HCT116 (cell line): ENCODE results near the gene PLSCR5. TPM values are rescaled to one million over a fixed set of nuclear protein-coding genes. Genes with fewer than 3 reads are reported as not detected.

Experiments
- ATAC-seq: fragments of 200-7000 bp; cut with Tn5 transposase; 2 replicates; pipeline ENCODE4 v1.9.1; 2020; ENCODE audit warnings: mild to moderate bottlenecking, moderate library complexity
- BruUV-seq: library from RNA; stranded (reverse); fragments of 400-500 nt; replicated peaks from 2 replicates; lab custom pipeline; 2021; lab: Mats Ljungman, UMichigan
- CTCF ChIA-PET: fragments of 300-600 bp; sonication (Branson Sonifier 250); formaldehyde crosslinking; loops from one replicate; lab custom pipeline; 2021; ENCODE audit warnings: antibody characterized with exemption; lab: Charles Lee
- POLR2A ChIA-PET: fragments of 300-600, 350-600 bp; sonication (Branson Sonifier 250); formaldehyde crosslinking; loops from one replicate; lab custom pipeline; 2021; ENCODE audit warnings: antibody characterized with exemption; lab: Charles Lee
- RAD21 ChIA-PET, 2 experiments: fragments of 300-600 bp; sonication (Branson Sonifier 250); formaldehyde crosslinking; loops; one replicate each; lab custom pipeline; 2023; ENCODE audit warnings: low total read pairs in 2 of 2; ENCODE audit not compliant: uncharacterized antibody in 2 of 2, unreplicated experiment in 2 of 2, low non-redundant PET in 1 of 2; lab: Charles Lee
- DNase-seq: peaks from one replicate; pipeline ENCODE4 v3.0.0-alpha.2; 2010; ENCODE audit warnings: low read depth, low spot score
- H2AFZ ChIP-seq: fragments of 200-600 bp; shearing (Covaris generic), sonication (generic); 2 replicates; pipeline ENCODE4 v1.6.1; 2017; ENCODE audit warnings: low read depth, mixed run types, mixed read lengths, antibody characterized with exemption, low read length; ENCODE audit not compliant: poor library complexity, severe bottlenecking
- H3K27ac ChIP-seq: 2 replicates; pipeline ENCODE4 v1.5.1; 2012; ENCODE audit warnings: low read depth, low read length
- H3K27me3 ChIP-seq: fragments of 200-600 bp; sonication (generic); 2 replicates; pipeline ENCODE4 v1.6.1; 2016; ENCODE audit warnings: mixed run types, low read length, mixed read lengths; ENCODE audit not compliant: insufficient read depth
- H3K36me3 ChIP-seq, 2 experiments: fragments of 200-500 bp in 1 of 2; fragments of 200-600 bp in 1 of 2; sonication (Bioruptor generic) in 1 of 2; sonication (generic) in 1 of 2; 2 replicates each; pipeline versions ENCODE4 v1.5.1 to v1.6.1; 2014 to 2016; ENCODE audit warnings: low read length in 2 of 2, inconsistent platforms in 1 of 2, mixed read lengths in 1 of 2, mixed run types in 1 of 2; ENCODE audit not compliant: insufficient read depth in 2 of 2, control insufficient read depth in 1 of 2
- H3K4me1 ChIP-seq, 2 experiments: fragments of 200-600 bp in 1 of 2; sonication (generic) in 1 of 2; 2 replicates each; pipeline versions ENCODE4 v1.5.1 to v1.6.1; 2012 to 2017; ENCODE audit warnings: low read length in 2 of 2, inconsistent platforms in 1 of 2, mild to moderate bottlenecking in 1 of 2, mixed read lengths in 1 of 2, mixed run types in 1 of 2, moderate library complexity in 1 of 2; ENCODE audit not compliant: insufficient read depth in 2 of 2, control insufficient read depth in 1 of 2
- H3K4me2 ChIP-seq: fragments of 200-600 bp; sonication (generic); 2 replicates; pipeline ENCODE4 v1.6.1; 2017; ENCODE audit warnings: mixed run types, low read length, mixed read lengths
- H3K4me3 ChIP-seq, 2 experiments: fragments of 200-600 bp in 1 of 2; sonication (generic) in 1 of 2; replicated peaks in 1 of 2; 2 replicates each; pipeline ENCODE4 v1.5.1; 2011 to 2016; ENCODE audit warnings: low read length in 2 of 2, control low read depth in 1 of 2, low read depth in 1 of 2, mild to moderate bottlenecking in 1 of 2, mixed read lengths in 1 of 2, mixed run types in 1 of 2
- H3K79me2 ChIP-seq: fragments of 200-600 bp; sonication (generic); 2 replicates; pipeline ENCODE4 v1.6.1; 2017; ENCODE audit warnings: mild to moderate bottlenecking, mixed run types, low read length, moderate library complexity, mixed read lengths; ENCODE audit not compliant: insufficient read depth
- H3K9ac ChIP-seq: fragments of 200-600 bp; sonication (generic); 2 replicates; pipeline ENCODE4 v1.6.1; 2016; ENCODE audit warnings: low read length, mixed read lengths
- H3K9me2 ChIP-seq: fragments of 200-600 bp; sonication (generic), shearing (Covaris generic); 2 replicates; pipeline ENCODE4 v1.6.1; 2017; ENCODE audit warnings: mixed run types, mild to moderate bottlenecking, moderate library complexity; ENCODE audit not compliant: insufficient read depth
- H3K9me3 ChIP-seq, 2 experiments: fragments of 200-500 bp in 1 of 2; fragments of 200-600 bp in 1 of 2; sonication (Bioruptor generic) in 1 of 2; sonication (generic) in 1 of 2; 2 replicates each; pipeline ENCODE4 v1.6.1; 2014 to 2017; ENCODE audit warnings: low read length in 2 of 2, mixed read lengths in 2 of 2, inconsistent platforms in 1 of 2, low read depth in 1 of 2, mild to moderate bottlenecking in 1 of 2, mixed run types in 1 of 2, moderate library complexity in 1 of 2; ENCODE audit not compliant: control insufficient read depth in 1 of 2, insufficient read depth in 1 of 2
- H4K20me1 ChIP-seq: fragments of 200-600 bp; sonication (generic), shearing (Covaris generic); 2 replicates; pipeline ENCODE4 v1.6.1; 2017; ENCODE audit warnings: mixed run types, mild to moderate bottlenecking, moderate library complexity; ENCODE audit not compliant: insufficient read depth
- EGR1 ChIP-seq: IDR thresholded peaks from 2 replicates; pipeline ENCODE4 v1.6.1; 2012; ENCODE audit warnings: low read depth
- JUND ChIP-seq: IDR thresholded peaks from 2 replicates; pipeline ENCODE4 v1.6.1; 2012
- RAD21 ChIP-seq: IDR thresholded peaks from 2 replicates; pipeline ENCODE4 v1.6.1; 2012; ENCODE audit warnings: low read depth, mild to moderate bottlenecking
- YY1 ChIP-seq: IDR thresholded peaks from 2 replicates; pipeline ENCODE4 v1.6.1; 2011; ENCODE audit warnings: low read length, low read depth, moderate library complexity, mild to moderate bottlenecking; ENCODE audit not compliant: insufficient replicate concordance; ENCODE audit errors: extremely low read depth
- intact Hi-C: fragments of 100-400 bp; cut with micrococcal nuclease; formaldehyde crosslinking; loops from 2 replicates; pipeline ENCODE4 v1.10.0; 2022
- total RNA-seq: library from RNA; stranded (reverse); gene quantifications from one replicate; pipeline ENCODE4 v1.2.1, GENCODE V29; 2021; ENCODE audit not compliant: unreplicated experiment
- TF ChIP-seq, protein P1 (sequence below): IDR thresholded peaks from 2 replicates; pipeline ENCODE4 v1.6.1; 2012
- TF ChIP-seq, protein P2 (sequence below), 3 experiments: fragments of 200-600 bp in 1 of 3; sonication (generic) in 1 of 3; IDR thresholded peaks in 2 of 3; conservative IDR thresholded peaks in 1 of 3; 2 replicates each; pipeline ENCODE4 v1.5.1; 2012 to 2017; ENCODE audit warnings: low read depth in 2 of 3, low read length in 2 of 3, antibody characterized with exemption in 1 of 3, borderline replicate concordance in 1 of 3, control low read depth in 1 of 3, mild to moderate bottlenecking in 1 of 3, mixed read lengths in 1 of 3, mixed run types in 1 of 3, moderate library complexity in 1 of 3; ENCODE audit not compliant: insufficient read depth in 1 of 3

PLSCR5 gene
- total RNA-seq, 1 experiment from 2014 or later: not detected

DNA sequence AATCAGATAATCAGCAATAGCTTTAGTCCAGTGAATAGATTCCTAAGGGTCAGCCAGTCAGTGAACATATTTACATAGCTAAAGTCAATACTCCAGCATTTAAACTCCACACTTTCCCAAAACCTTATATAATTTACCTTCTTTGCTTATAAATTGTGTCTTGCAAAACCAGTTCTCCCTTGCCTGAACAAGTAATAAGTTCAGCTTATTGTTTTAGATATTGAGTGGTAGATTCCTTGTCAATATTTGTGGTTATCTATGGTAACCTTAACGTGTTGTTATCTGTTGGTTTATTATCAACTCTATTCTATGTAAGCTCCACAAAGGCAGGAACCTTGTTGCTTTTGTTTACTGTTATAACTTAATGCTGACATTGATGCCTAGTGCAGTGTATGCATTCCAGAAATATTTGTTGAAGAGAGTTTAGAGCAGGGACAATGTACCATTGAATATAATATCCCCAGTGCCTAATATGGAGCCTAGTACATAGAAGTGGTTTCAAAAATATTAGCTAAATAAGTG is 24.0 kb downstream of the PLSCR5 start (continued):
- TF ChIP-seq, protein P1, sequence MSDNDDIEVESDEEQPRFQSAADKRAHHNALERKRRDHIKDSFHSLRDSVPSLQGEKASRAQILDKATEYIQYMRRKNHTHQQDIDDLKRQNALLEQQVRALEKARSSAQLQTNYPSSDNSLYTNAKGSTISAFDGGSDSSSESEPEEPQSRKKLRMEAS: no peak
- no peak for TF ChIP-seq JUND
- TF ChIP-seq, all 23 proteins: peak for 0

DNA sequence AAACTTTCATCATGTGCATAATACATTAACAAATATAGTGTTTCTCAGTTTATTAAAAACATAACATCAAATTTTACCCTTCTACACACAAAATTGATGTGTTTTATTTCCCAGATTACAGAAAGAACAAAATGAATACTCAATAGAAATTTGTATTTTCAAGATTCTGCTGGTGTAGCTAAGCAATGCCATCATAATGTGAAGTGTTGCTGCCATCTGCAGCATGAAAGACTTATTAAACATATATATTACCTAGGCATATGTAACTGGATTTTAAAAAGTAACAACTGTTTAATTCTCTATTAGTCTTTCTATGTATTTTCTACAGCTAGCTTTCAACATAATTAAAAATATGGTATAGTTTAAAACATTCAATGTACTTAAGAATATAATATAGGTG is 27.5 kb downstream of the PLSCR5 start:
- RAD21 ChIA-PET: interaction anchor here (0.9 to 1.9 kb wide), 7 partner anchors 195 to 388 kb away, joined by 3 to 11 read pairs (median 6); no protein-coding TSS in a partner anchor
- intact Hi-C loops: loop anchor here (1.0 to 10.0 kb wide), 6 partner anchors 243 to 803 kb away; no protein-coding TSS in a partner anchor
- CTCF ChIA-PET: interaction anchor here (0.7 to 2.0 kb wide), 23 partner anchors 9 to 801 kb away, joined by 3 to 63 read pairs (median 5); no protein-coding TSS in a partner anchor

More for the DNA sequence above, 27.5 kb downstream of the PLSCR5 start:
- Histone ChIP-seq H2AFZ (peak overlapping the region; percentile 83), H3K36me3 (no peaks in the 10 kb centered on the region), H3K9me2 (no peaks in the 10 kb centered on the region), H3K27ac (no peak overlapping the region), H3K4me2 (no peak overlapping the region), H3K27me3 (no peaks in the 10 kb centered on the region), H3K4me3 (no peak overlapping the region), H3K9ac (no peak overlapping the region), H3K79me2 (no peaks in the 10 kb centered on the region), H4K20me1 (no peaks in the 10 kb centered on the region), H3K9me3 (no peaks in the 10 kb centered on the region), H3K4me1 (no peaks in the 10 kb centered on the region)
- TF ChIP-seq EGR1 (no peak), YY1 (no peak), RAD21 (peak; percentile 88)
- TF ChIP-seq, protein P2, sequence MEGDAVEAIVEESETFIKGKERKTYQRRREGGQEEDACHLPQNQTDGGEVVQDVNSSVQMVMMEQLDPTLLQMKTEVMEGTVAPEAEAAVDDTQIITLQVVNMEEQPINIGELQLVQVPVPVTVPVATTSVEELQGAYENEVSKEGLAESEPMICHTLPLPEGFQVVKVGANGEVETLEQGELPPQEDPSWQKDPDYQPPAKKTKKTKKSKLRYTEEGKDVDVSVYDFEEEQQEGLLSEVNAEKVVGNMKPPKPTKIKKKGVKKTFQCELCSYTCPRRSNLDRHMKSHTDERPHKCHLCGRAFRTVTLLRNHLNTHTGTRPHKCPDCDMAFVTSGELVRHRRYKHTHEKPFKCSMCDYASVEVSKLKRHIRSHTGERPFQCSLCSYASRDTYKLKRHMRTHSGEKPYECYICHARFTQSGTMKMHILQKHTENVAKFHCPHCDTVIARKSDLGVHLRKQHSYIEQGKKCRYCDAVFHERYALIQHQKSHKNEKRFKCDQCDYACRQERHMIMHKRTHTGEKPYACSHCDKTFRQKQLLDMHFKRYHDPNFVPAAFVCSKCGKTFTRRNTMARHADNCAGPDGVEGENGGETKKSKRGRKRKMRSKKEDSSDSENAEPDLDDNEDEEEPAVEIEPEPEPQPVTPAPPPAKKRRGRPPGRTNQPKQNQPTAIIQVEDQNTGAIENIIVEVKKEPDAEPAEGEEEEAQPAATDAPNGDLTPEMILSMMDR (IDR thresholded peaks at IDR 0.05 in 2 of 3, conservative IDR thresholded peaks at IDR 0.05 in 1 of 3; ENCODE audit: borderline replicate concordance in 1 of 3, insufficient read depth in 1 of 3, low read depth in 2 of 3, low read length in 2 of 3): peak in 2 of 3 experiments; percentile 61 to 75; a peak in 4 of 6 replicates
- no TSS peak for BruUV-seq
- peak; percentile 47 for DNase-seq
- peak; percentile 63; the same call in 1 of the 2 replicates for ATAC-seq
- POLR2A ChIA-PET: no interaction called here
